LNCAP (cell line): ENCODE measurements around the gene SLC7A7.

ENCODE experiments used
- CTCF ChIP-seq: fragments of 450-650 bp; IDR thresholded peaks from 2 replicates; pipeline ENCODE4 v1.5.1; 2017; ENCODE audit warnings: mild to moderate bottlenecking

SLC7A7 gene

GRCh38 chr14:22819151-22819988 lies 4.1 kb upstream of the SLC7A7 start:
- TF ChIP-seq CTCF = no peak

GRCh38 chr14:22814373-22814772 lies 862 bp downstream of the SLC7A7 start:
- no peak for TF ChIP-seq CTCF

GRCh38 chr14:22813145-22813544 lies 2.1 kb downstream of the SLC7A7 start:
- TF ChIP-seq CTCF = no peak

GRCh38 chr14:22812744-22813143 lies 2.5 kb downstream of the SLC7A7 start:
- no peak for TF ChIP-seq CTCF

GRCh38 chr14:22811722-22812121 lies 3.5 kb downstream of the SLC7A7 start:
- TF ChIP-seq CTCF = no peak

- no peak for TF ChIP-seq CTCF
Observed at GRCh38 chr14:22808388-22809209, 6.6 kb downstream of the SLC7A7 start.

GRCh38 chr14:22807432-22808087 lies 7.7 kb downstream of the SLC7A7 start:
- no peak for TF ChIP-seq CTCF
